Activated T-helper 1 cell treated with Interleukin-2 at 50 U/mL for 16 hours (primary cell): ENCODE results near the gene SF3B3.

Source experiments
- DNase-seq: peaks from one replicate; pipeline ENCODE4 v3.0.0-alpha.2; 2020; ENCODE audit warnings: low read depth

Gene SF3B3

GRCh38 chr16:70523743-70524398 lies at the start of gene SF3B3:
Gene SF3B3, plus strand, starts transcription at chr16:70523816. Its CDS starts 2,841 bp downstream, at chr16:70526657.
- DNase-seq, result no peak

- DNase-seq, result no peak
Observed at GRCh38 chr16:70474320-70475053, 49.1 kb upstream of the SF3B3 start.

- no peak for DNase-seq
Observed at GRCh38 chr16:70475054-70475871, 48.4 kb upstream of the SF3B3 start.

- no peak for DNase-seq
Observed at GRCh38 chr16:70476272-70477020, 47.2 kb upstream of the SF3B3 start.

DNA sequence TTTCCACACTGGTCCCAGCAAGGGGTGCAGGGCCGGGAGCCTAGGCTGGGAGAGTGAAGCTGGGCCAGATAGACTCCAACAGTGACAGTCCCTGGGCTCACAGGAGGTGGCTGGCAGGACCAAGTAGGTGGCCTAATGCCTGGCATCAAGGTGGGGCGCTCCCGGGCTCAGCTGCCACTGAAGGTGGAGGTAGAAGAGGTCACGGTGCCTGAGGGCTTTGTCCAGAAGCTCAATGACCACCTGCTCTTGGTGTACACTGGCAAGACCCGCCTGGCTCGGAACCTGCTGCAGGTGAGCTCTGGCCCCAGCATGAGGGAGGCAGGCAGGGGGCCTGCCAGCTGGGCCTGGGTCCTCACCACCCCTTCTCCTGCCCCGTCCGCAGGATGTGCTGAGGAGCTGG lies 45.4 kb upstream of the SF3B3 start:
- DNase-seq, result no peak

GRCh38 chr16:70478912-70479341 lies 44.7 kb upstream of the SF3B3 start:
- no peak for DNase-seq

GRCh38 chr16:70480127-70481105 lies 43.2 kb upstream of the SF3B3 start:
- no peak for DNase-seq

DNA sequence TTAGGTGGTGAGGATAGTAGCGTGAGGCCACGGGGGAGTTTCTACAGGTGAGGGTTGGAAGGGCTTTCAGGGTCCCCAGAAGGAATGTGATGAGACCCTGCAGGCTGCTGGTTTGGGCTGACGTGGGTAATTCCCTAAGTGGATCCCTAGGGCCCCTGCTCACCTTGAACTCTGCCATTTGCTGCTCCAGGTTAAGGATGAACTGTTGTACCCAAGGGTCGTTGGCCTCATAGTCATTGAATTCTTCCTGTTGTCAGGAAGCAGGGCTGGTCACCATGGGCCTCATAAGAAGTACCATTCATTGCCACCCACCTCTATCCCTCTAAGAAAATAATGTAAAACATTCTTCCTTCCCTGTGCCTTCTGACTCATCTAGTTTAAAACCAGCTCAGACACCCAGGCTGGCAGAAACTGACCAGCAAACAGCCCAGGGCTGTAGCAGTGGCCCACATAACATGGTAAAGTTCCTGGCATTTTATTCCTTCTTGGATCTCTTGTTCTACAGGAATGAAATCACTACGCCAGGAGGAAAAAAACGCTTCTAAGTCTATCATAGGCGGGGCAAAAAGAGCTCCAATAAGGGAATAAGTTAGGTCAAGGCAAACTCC lies 41.6 kb upstream of the SF3B3 start:
- no peak for DNase-seq

GRCh38 chr16:70482624-70483023 lies 41.0 kb upstream of the SF3B3 start:
- no peak for DNase-seq

DNA sequence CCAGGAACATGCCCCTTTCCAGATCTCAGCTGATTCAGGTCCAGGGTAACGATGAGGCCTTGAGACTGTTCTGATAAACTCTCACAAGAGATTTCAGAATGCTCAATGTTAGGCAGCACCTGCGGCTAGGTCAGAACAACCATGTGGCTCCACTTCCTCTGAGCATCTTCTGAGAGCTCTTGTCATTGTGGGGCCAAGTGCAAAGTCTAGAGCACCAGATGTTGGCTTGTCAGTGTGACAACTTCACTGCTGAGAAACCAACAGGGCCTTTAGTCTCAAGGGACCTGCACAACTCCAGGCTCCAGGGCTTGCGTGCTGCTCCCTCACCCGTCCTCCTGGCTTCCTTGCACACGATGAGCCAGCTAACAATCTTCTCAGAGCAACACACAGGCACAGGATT lies 40.2 kb upstream of the SF3B3 start:
- no peak for DNase-seq

GRCh38 chr16:70484867-70485266 lies 38.7 kb upstream of the SF3B3 start:
- DNase-seq, result no peak

GRCh38 chr16:70490261-70490660 lies 33.4 kb upstream of the SF3B3 start:
- DNase-seq, result no peak

- DNase-seq, result no peak
Observed at GRCh38 chr16:70493802-70494201, 29.8 kb upstream of the SF3B3 start.

- DNase-seq, result no peak
Observed at GRCh38 chr16:70494202-70494770, 29.3 kb upstream of the SF3B3 start.

DNA sequence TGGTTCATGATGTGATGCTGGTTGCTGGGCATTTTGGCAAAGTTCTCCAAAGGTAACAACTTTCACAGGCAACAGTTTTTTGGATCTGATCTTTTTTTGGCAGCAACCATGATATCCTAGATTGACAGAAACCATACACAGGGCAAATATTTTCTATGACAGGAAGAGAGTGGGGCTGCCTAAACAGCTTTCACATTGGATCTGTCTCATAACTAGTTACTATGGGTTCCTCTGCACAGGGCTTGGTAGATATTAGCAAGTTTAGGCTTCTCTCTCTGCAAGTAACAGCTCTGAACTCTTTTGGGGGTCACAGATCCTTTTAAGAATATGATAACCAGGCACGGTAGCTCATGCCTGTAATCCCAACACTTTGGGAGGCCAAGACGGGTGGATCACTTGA lies 28.8 kb upstream of the SF3B3 start:
- no peak for DNase-seq

DNA sequence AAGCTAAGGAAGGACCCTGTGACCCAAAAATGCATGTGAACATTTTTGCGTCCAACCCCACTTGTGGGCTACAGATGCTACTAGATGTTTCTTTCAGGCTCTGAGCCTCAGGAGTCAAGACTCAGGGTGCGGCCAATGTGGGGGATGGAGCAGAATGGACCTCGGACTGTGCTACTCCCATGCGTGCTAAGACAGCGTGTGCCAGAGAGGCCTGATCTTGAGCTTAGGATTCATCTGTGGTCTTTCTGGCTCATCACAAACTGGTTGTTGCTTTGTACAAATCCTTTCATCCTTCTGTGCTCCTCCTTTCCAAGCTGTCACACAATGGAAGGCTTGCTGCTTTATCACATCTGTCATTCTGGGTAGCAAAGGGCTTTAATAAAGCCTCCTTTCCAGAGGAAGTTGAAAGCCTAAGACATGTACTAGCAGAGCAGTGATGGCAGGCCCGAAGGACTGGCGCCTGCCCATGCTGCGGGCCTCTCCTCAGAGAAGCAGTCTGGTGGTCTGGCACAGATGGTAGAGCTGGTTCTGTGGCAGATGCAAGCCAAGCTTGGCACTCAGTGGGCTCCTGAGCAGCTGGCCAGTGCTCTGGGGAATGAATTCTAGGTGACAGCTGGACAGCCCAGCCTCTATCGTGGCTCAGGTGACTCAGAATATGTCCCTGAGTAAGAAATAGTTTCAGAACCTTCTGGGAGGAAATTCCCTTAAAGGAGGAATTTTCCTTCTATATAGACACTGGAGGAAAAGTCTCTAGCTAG lies 28.0 kb upstream of the SF3B3 start:
- DNase-seq, result no peak

DNA sequence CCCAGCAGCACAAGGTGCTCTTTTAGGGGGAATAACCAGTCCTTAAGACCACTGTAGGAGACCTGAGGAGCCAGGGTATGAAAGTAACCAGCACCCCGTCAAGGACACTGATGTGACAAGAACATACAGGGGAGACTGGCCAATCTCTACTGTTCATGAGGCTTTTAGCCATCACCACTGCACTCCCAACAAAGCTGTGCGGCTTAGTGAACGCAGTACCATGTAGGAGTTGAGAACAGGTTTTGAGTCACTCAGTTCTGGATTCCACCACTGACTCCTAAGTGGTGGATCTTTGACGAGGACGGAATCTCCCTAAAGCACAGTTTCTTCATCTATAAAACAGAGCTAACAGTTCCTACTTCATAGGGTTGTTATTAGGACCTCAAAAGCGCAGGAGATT lies 27.1 kb upstream of the SF3B3 start:
- DNase-seq, result no peak

GRCh38 chr16:70508752-70509151 lies 14.9 kb upstream of the SF3B3 start:
- no peak for DNase-seq

- no peak for DNase-seq
Observed at GRCh38 chr16:70510216-70510615, 13.4 kb upstream of the SF3B3 start.
